H9 (cell line): Measurements from ENCODE around the gene PHLDA1. TPM values are rescaled to one million over a fixed set of nuclear protein-coding genes. Genes with fewer than 3 reads are reported as not detected.

Experiments
- DNase-seq: peaks from one replicate; pipeline ENCODE4 v3.0.0-alpha.2; 2017
- H2AFZ ChIP-seq: one replicate; pipeline ENCODE4 v1.6.1; 2013; ENCODE audit warnings: mild to moderate bottlenecking, low read length, control low read depth, moderate library complexity
- H2AK5ac ChIP-seq: 2 replicates; pipeline ENCODE4 v1.6.1; 2013; ENCODE audit warnings: low read length, control low read depth, mixed read lengths; ENCODE audit not compliant: insufficient read length
- H2BK120ac ChIP-seq: one replicate; pipeline ENCODE4 v1.6.1; 2013; ENCODE audit warnings: low read depth, mild to moderate bottlenecking, low read length, control low read depth, inconsistent platforms; ENCODE audit not compliant: poor library complexity, severe bottlenecking
- H2BK12ac ChIP-seq: 2 replicates; pipeline ENCODE4 v1.6.1; 2013; ENCODE audit warnings: low read length, control low read depth, mixed read lengths, low read depth; ENCODE audit not compliant: insufficient read length
- H2BK15ac ChIP-seq: 2 replicates; pipeline ENCODE4 v1.6.1; 2013; ENCODE audit warnings: low read depth, low read length, control low read depth
- H2BK20ac ChIP-seq: one replicate; pipeline ENCODE4 v1.6.1; 2013; ENCODE audit warnings: low read depth, mild to moderate bottlenecking, low read length, control low read depth, inconsistent platforms; ENCODE audit not compliant: poor library complexity, severe bottlenecking
- H2BK5ac ChIP-seq: 2 replicates; pipeline ENCODE4 v1.6.1; 2013; ENCODE audit warnings: low read length, control low read depth, mixed read lengths; ENCODE audit not compliant: insufficient read length
- H3K14ac ChIP-seq: 2 replicates; pipeline ENCODE4 v1.6.1; 2013; ENCODE audit warnings: low read length, control low read depth; ENCODE audit not compliant: insufficient read depth
- H3K18ac ChIP-seq: 2 replicates; pipeline ENCODE4 v1.6.1; 2013; ENCODE audit warnings: low read depth, mild to moderate bottlenecking, mixed read lengths, low read length, control low read depth; ENCODE audit not compliant: insufficient read length
- H3K23ac ChIP-seq: 2 replicates; pipeline ENCODE4 v1.6.1; 2013; ENCODE audit warnings: low read length, control low read depth, mixed read lengths, low read depth; ENCODE audit not compliant: insufficient read length
- H3K23me2 ChIP-seq: 2 replicates; pipeline ENCODE4 v1.6.1; 2013; ENCODE audit warnings: low read depth, mild to moderate bottlenecking, mixed read lengths, low read length, control low read depth; ENCODE audit not compliant: insufficient read length, poor library complexity, severe bottlenecking
- H3K27ac ChIP-seq: 2 replicates; pipeline ENCODE4 v1.5.1; 2013; ENCODE audit warnings: low read length, control low read depth, mixed read lengths, low read depth; ENCODE audit not compliant: insufficient read length
- H3K27me3 ChIP-seq: 2 replicates; pipeline ENCODE4 v1.6.1; 2013; ENCODE audit warnings: low read length, control low read depth, inconsistent platforms; ENCODE audit not compliant: insufficient read depth
- H3K4ac ChIP-seq: 2 replicates; pipeline ENCODE4 v1.6.1; 2013; ENCODE audit warnings: low read depth, mild to moderate bottlenecking, control low read depth, inconsistent platforms, low read length, moderate library complexity
- H3K4me1 ChIP-seq: 2 replicates; pipeline ENCODE4 v1.6.1; 2013; ENCODE audit warnings: low read length, control low read depth, inconsistent platforms; ENCODE audit not compliant: insufficient read depth
- H3K4me2 ChIP-seq: 2 replicates; pipeline ENCODE4 v1.6.1; 2013; ENCODE audit warnings: low read length, control low read depth, mixed read lengths; ENCODE audit not compliant: insufficient read length, insufficient read depth
- H3K56ac ChIP-seq: 2 replicates; pipeline ENCODE4 v1.6.1; 2013; ENCODE audit warnings: low read depth, mild to moderate bottlenecking, mixed read lengths, low read length, control low read depth; ENCODE audit not compliant: insufficient read length
- H3K79me1 ChIP-seq: 2 replicates; pipeline ENCODE4 v1.6.1; 2013; ENCODE audit warnings: low read depth, mild to moderate bottlenecking, moderate library complexity, low read length, control low read depth, inconsistent platforms; ENCODE audit not compliant: insufficient read depth, poor library complexity, severe bottlenecking
- H3K79me2 ChIP-seq: 2 replicates; pipeline ENCODE4 v1.6.1; 2013; ENCODE audit warnings: low read length, control low read depth, inconsistent platforms; ENCODE audit not compliant: insufficient read depth
- H3K9ac ChIP-seq: 2 replicates; pipeline ENCODE4 v1.6.1; 2013; ENCODE audit warnings: low read length, control low read depth, mixed read lengths; ENCODE audit not compliant: insufficient read length; ENCODE audit errors: extremely low read depth
- H3K9me3 ChIP-seq: one replicate; pipeline ENCODE4 v1.6.1; 2013; ENCODE audit warnings: low read depth, low read length, inconsistent platforms; ENCODE audit not compliant: control insufficient read depth
- H3T11ph ChIP-seq: one replicate; pipeline ENCODE4 v1.6.1; 2013; ENCODE audit warnings: mild to moderate bottlenecking, low read length, control low read depth, inconsistent platforms
- H4K20me1 ChIP-seq: one replicate; pipeline ENCODE4 v1.6.1; 2013; ENCODE audit not compliant: control insufficient read depth, insufficient read length, insufficient read depth
- H4K5ac ChIP-seq: 2 replicates; pipeline ENCODE4 v1.6.1; 2013; ENCODE audit warnings: low read depth, mild to moderate bottlenecking, mixed read lengths, low read length, control low read depth; ENCODE audit not compliant: insufficient read length
- H4K8ac ChIP-seq: replicated peaks from 2 replicates; pipeline ENCODE4 v1.6.1; 2013; ENCODE audit warnings: low read length, control low read depth, mixed read lengths, low read depth; ENCODE audit not compliant: insufficient read length
- H4K91ac ChIP-seq: 2 replicates; pipeline ENCODE4 v1.6.1; 2013; ENCODE audit warnings: low read depth, mild to moderate bottlenecking, moderate library complexity, mixed read lengths, low read length, control low read depth; ENCODE audit not compliant: insufficient read length
- H3K27ac Mint-ChIP-seq, 3 experiments: 2 replicates in 2 of 3; 3 replicates in 1 of 3; pipeline ENCODE4 v1.8.0; 2020 to 2021; ENCODE audit warnings: mixed read lengths in 3 of 3, mild to moderate bottlenecking in 1 of 3, moderate library complexity in 1 of 3
- H3K27me3 Mint-ChIP-seq: 2 replicates; pipeline ENCODE4 v1.8.0; 2021; ENCODE audit warnings: low read depth, mild to moderate bottlenecking, moderate library complexity, mixed read lengths
- H3K36me3 Mint-ChIP-seq, 3 experiments: 2 replicates in 2 of 3; 3 replicates in 1 of 3; pipeline ENCODE4 v1.8.0; 2020 to 2021; ENCODE audit warnings: low read depth in 3 of 3, mixed read lengths in 3 of 3; ENCODE audit not compliant: insufficient read depth in 1 of 3
- H3K4me1 Mint-ChIP-seq, 2 experiments: 2 replicates each; pipeline ENCODE4 v1.8.0; 2020; ENCODE audit warnings: mixed read lengths in 2 of 2
- H3K4me3 Mint-ChIP-seq, 2 experiments: 2 replicates in 1 of 2; 3 replicates in 1 of 2; pipeline ENCODE4 v1.8.0; 2020 to 2021; ENCODE audit warnings: mild to moderate bottlenecking in 2 of 2, mixed read lengths in 2 of 2, moderate library complexity in 1 of 2
- H3K9me3 Mint-ChIP-seq, 2 experiments: 2 replicates in 1 of 2; 3 replicates in 1 of 2; pipeline ENCODE4 v1.8.0; 2020; ENCODE audit warnings: mild to moderate bottlenecking in 2 of 2, mixed read lengths in 2 of 2, moderate library complexity in 1 of 2
- CTCF ChIP-seq: fragments of 200-600 bp; sonication (generic); conservative IDR thresholded peaks from 3 replicates; pipeline ENCODE4 v1.8.0; 2021; ENCODE audit warnings: antibody characterized with exemption, mild to moderate bottlenecking
- WGBS: extraction: QIAGEN DNeasy Blood & Tissue Kit; methylation state at CpG from one replicate; pipeline ENCODE4 v1.1.7; 2013; ENCODE audit warnings: missing lambda C conversion rate, low lambda C conversion rate, mixed read lengths; ENCODE audit not compliant: insufficient read length; ENCODE audit errors: extremely low coverage; 5-methylcytosine and 5-hydroxymethylcytosine counted together
- total RNA-seq: library from RNA; stranded (reverse); gene quantifications from 2 replicates; pipeline ENCODE4 v1.2.1, GENCODE V29; 2021

Gene PHLDA1
- total RNA-seq, 1 experiment from 2014 or later = 106 TPM

DNA sequence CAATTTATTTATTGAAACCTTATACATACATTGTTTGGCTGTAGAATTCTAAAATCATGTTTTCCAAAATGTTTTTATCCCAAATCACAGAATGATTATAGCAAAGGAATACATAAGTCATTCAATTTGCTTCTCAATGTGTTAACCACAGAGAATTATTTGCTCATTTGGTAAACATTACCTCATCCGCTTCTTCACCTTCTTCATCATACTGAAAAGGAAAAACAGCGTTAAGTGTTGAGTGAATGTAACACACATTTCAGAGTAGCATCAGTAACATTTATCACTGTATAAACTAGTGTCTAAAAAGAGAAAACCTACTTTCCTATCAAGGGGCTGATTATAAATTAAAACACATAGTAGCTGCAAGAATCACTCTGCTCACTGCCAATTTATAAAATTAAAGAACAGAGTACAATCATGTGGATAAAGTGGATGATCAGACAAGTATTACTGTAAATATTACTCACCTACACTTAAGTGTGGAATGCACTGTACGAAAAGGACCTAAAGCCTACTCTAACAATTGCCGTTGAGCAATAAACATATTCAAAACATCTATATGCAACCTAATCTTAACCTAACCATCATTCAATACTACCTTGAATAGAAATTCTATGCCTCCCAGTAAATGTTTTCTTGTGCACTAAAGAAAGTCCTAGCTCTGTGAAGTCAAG, 18.1 kb upstream of the PHLDA1 start:
- whole genome bisulfite sequencing = no CpG with 5 or more reads among the region's 4 CpGs
- no peaks in the 10 kb centered on the region for H3K27me3 ChIP-seq
- H3K27ac ChIP-seq = no peak overlapping the region

More for the DNA sequence above, 18.1 kb upstream of the PHLDA1 start:
- no peak overlapping the region for H2BK12ac ChIP-seq
- no peak overlapping the region for H4K8ac ChIP-seq
- no peak overlapping the region for H2BK15ac ChIP-seq
- H3K18ac ChIP-seq = no peak overlapping the region
- Mint-ChIP-seq H3K27me3 (no peaks in the 10 kb centered on the region), H3K9me3 (no peaks in the 10 kb centered on the region), H3K36me3 (peaks cover 35 to 89% (median 79%) of the 10 kb centered on the region in 3 experiments), H3K4me1 (peaks cover 3% of the 10 kb centered on the region in 2 experiments; a peak in 3 of 4 replicates), H3K4me3 (no peak overlapping the region), H3K27ac (no peak overlapping the region)
- H3K79me2 ChIP-seq = no peaks in the 10 kb centered on the region; the same call in 1 of the 2 replicates
- H2AFZ ChIP-seq = no peak overlapping the region
- no peak overlapping the region for H2BK120ac ChIP-seq
- H2AK5ac ChIP-seq = no peak overlapping the region
- H3K14ac ChIP-seq = no peak overlapping the region
- no peak for TF ChIP-seq CTCF
- H4K20me1 ChIP-seq = no peaks in the 10 kb centered on the region
- no peaks in the 10 kb centered on the region for H3K9me3 ChIP-seq
- H3K4me1 ChIP-seq = no peaks in the 10 kb centered on the region
- no peak overlapping the region for H4K91ac ChIP-seq
- H3K4ac ChIP-seq = no peak overlapping the region
- H3K56ac ChIP-seq = no peak overlapping the region
- H3K4me2 ChIP-seq = no peak overlapping the region
- H3K9ac ChIP-seq = no peak overlapping the region
- no peak overlapping the region for H2BK5ac ChIP-seq
- no peak overlapping the region for H4K5ac ChIP-seq
- no peak overlapping the region for H3T11ph ChIP-seq
- no peak overlapping the region for H2BK20ac ChIP-seq
- peaks cover 2% of the 10 kb centered on the region for H3K79me1 ChIP-seq
- H3K23me2 ChIP-seq = no peaks in the 10 kb centered on the region
- H3K23ac ChIP-seq = no peak overlapping the region
- no peak for DNase-seq
